Measurements from ENCODE around the gene ULK3.
"Not testable (repeated sequence)": the region's sequence is repeated elsewhere in the genome, so short reads cannot be mapped to it uniquely, and the experiment has no call there.

ULK3 gene, protein sequence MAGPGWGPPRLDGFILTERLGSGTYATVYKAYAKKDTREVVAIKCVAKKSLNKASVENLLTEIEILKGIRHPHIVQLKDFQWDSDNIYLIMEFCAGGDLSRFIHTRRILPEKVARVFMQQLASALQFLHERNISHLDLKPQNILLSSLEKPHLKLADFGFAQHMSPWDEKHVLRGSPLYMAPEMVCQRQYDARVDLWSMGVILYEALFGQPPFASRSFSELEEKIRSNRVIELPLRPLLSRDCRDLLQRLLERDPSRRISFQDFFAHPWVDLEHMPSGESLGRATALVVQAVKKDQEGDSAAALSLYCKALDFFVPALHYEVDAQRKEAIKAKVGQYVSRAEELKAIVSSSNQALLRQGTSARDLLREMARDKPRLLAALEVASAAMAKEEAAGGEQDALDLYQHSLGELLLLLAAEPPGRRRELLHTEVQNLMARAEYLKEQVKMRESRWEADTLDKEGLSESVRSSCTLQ

DNA sequence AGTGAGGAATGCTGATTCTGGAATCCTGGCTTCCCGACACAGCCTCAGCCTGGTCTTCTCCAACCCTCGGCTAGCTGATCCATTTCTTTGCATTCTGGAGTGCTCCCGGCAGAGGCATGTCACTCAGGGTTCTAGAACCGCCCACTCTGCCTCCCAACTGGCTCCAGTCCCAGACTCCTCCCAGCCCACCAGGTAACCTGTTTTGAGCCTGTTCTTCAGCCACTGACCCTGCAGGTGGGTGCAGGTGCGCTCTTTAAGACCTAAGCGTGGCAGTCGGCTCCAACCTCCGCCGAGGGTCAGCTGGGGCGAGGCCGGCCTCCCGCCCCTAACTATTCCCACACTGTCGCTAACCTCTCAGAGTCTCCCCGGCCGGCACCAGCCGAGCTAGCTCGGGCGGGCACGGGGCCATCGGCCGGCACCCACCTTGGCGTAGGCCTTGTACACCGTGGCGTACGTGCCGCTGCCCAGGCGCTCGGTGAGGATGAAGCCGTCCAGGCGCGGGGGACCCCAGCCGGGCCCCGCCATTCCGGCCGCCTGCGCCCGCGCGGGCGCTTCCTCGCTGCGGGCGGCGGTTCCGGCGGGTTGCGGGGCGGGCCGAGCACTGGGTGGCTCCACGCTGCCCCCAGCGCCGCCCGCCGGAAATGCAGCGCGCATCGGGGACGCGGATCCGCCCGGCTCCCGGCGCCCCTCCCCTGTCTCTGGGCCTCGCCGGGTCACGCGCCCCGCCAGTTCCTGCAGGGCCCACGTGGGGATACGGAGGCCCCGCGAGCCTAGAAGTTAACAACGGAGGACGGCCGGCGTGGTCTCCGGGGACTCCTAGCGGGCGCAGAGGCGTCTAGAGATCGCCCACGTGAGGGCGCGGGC is at the start of gene ULK3:
Gene ULK3, minus strand, starts transcription at position 576 of the 864 bp plus-strand sequence. Its CDS starts 51 bp downstream, at position 525.
- DNase-seq (ENCODE audit: low spot score), result peak; percentile 99

DNA sequence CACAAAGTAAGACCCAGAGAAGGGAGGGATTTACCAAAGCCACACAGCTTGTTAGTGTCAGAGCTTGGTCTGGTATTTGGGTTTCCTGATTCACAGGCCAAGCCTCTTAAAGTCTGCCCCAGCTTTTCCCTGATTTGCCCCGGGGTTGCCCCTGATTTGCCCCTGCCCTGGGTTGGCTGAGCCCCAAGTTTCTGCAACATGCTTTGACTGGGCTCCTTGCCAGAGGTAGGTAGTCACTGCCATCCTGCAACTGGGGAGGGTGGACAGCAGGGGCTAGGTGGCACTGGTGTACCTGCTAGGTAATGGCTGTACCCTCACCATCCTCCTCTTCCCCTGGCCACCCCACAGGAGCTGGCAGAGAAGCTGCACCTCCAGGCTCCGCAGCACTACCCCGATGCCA is 49.4 kb upstream of the ULK3 start:
- DNase-seq (ENCODE audit: low spot score), result no peak

DNA sequence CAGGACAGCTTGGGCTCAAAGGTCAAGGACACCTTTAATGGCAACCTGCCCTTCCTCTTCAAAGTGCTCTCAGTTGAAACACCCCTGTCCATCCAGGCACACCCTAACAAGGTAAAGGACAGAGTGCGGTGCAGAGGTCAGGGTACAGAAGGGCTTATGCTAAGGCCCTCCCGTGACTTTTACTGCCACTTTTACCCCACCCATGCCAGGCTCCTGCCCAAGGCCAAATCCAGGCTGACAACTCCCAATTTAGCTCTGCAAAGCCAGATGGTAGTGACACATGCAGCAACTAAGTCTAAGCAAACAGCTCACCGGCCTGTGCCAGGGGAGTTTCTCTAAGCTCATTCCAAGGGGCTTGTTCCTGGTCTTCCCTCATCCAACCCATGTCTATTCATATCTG is 48.5 kb upstream of the ULK3 start:
- DNase-seq (ENCODE audit: low spot score), result no peak

DNA sequence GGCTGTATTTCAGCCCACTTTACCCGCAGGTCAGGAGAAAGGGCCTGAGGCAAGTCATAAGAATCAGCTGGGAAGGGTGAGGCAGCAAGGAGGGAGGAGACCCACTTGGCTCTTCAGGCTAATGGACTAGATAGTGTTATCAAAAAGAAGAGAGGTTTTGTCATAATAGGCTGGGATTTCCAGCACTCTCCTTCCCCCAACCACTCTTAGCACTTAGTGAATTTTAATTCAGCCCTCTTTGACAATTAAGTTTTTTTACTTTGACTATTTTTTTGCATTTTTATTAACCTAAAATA is 47.7 kb upstream of the ULK3 start:
- DNase-seq (ENCODE audit: low spot score), result no peak

DNA sequence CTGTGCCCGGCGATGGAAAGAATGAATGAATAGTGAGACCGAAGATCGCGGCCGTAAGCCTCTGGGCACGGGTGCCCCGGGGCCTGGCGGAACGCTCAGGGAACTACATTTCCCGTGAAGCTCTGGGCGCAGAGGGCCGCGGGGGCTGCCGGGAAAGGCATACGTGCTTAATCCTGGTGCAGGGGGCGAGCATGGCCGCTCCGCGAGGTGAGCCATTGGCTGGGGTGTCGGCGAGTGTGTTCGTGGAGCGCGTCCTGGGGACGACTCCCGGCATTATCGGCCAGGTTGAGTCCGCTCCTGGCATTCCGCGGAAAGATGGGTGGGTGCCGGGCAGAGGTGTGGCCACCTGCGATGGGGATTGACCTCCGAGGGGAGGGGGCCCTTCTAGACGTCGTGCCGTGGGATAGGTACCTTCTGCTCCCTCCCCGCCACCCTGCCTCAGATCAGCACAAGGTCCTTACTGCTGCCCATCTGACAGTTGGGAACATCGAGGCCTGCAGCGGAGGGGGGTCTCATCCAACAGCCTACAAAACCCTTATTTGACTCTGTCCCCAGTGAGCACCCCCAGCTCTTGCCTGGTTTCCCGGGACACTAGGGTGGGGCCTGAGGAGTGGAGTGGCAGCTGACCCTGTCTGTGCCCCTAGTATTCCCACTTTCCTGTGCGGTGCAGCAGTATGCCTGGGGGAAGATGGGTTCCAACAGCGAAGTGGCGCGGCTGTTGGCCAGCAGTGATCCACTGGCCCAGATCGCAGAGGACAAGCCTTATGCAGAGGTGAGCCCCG is 47.1 kb upstream of the ULK3 start, which contains the start of gene MPI:
Gene MPI, plus strand, starts transcription at position 160 of the 782 bp plus-strand sequence. Its CDS starts 32 bp downstream, at position 192.
- peak; percentile 95 for DNase-seq (ENCODE audit: low spot score)

DNA sequence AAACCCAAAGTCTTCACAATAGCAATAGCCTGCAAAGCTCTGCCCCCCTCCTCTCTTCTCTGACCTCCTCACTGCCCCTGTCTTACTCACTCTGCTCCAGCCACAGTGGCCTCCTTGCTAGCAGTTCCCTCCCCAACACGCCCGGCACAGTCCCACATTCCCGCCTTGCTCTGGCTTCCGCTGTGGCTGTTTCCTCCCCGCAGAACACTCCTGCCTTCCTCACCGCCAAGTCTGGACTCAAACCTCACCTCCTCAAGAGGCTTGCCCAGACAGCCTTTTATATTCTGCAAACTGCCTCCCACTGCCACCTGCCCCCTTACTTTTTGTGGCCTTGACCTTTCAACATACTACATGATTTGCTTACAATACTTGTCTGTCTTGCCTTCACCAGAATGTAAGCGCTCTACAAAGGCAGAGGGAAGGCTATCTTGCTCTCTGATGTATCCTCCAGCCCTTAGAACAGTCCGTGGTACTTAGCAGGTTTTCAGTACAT is 46.5 kb upstream of the ULK3 start:
- peak; percentile 65 for DNase-seq (ENCODE audit: low spot score)

DNA sequence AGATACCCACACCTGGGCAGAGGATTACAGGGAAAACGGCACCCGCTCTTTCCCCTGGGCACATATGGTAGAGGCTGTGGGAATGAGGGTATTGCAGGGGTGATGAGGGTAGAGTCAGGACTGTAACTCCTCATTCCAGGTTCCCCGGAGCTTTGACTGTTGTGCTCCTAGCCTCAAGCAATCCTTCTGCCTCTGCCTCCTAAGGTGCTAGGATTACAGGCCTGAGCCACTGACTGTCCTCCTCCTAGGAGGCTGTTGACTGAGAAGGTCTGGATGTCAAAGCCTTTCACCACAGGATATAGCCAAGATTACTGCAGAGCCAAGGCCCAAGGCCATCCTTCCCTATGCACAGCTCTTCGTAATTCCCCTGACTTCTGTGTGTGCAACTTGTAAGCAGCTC is 45.8 kb upstream of the ULK3 start:
- no peak for DNase-seq (ENCODE audit: low spot score)

DNA sequence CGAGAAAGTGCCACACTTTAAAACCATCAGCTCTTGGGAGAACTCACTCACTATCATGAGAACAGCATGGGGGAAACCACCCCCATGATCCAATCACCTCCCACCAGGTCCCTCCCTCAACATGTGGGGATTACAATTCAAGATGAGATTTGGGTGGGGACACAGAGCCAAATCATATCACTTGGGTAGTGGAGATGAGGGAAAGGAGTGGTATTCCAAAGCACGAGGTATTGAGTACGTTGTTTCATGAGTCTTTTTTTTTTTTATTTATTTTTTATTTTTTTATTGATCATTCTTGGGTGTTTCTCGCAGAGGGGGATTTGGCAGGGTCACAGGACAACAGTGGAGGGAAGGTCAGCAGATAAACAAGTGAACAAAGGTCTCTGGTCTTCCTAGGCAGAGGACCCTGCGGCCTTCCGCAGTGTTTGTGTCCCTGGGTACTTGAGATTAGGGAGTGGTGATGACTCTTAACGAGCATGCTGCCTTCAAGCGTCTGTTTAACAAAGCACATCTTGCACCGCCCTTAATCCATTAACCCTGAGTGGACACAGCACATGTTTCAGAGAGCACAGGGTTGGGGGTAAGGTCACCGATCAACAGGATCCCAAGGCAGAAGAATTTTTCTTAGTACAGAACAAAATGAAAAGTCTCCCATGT is 44.7 kb upstream of the ULK3 start:
- not testable (repeated sequence) for DNase-seq (ENCODE audit: low spot score)

DNA sequence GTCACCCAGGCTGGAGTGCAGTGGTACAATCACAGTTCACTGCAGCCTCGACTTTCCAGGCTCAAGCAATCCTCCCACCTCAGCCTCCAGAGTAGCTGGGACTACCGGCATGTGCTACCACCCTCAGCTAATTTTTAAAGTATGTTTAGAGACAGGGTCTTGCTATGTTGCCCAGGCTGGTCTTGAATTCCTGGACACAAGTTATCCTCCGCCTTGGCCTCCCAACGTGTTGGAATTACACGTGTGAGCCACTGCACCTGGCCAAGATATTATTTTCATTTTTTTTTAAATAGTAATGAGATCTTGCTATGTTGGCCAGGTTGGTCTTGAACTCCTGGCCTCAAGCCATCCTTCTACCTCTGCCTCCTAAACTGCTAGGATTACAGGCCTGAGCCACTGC is 42.5 kb upstream of the ULK3 start:
- no peak for DNase-seq (ENCODE audit: low spot score)

DNA sequence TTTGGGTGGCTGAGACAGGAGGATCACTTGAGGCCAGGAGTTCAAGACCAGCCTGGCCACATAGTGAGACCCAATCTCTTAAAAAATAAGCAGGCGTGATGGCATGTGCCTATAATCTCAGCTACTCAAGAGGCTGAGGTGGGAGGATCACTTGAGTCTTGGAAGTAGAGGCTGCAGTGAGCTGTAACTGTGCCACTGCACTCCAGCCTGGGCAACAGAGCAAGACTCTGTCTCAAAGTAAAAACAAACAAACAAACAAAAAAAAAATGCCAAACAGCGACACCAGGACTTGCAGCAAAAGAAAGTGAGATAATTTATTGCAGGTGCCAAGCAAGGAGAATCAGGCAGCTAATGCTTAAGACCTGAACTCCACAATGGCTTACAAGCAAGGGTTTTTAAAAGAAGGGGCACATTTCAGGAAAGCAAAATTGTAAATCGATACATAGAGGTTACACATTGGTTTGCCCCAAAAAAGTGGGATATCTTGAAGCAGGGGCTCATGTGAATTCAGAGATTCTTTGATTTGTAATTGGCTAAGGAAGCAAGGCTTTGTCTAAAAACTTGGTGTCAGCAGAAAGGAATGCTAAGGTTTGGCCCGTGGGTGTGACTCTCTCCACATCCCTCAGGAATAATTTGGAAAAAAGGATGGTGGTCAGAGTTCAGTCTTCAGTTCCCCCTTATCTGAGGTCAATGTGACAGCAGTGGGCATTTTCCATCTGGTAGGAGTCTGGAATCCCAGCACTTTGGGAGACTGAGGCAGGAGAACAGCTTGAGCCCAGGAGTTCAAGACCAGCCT is 41.7 kb upstream of the ULK3 start:
- peak; percentile 49 for DNase-seq (ENCODE audit: low spot score)

DNA sequence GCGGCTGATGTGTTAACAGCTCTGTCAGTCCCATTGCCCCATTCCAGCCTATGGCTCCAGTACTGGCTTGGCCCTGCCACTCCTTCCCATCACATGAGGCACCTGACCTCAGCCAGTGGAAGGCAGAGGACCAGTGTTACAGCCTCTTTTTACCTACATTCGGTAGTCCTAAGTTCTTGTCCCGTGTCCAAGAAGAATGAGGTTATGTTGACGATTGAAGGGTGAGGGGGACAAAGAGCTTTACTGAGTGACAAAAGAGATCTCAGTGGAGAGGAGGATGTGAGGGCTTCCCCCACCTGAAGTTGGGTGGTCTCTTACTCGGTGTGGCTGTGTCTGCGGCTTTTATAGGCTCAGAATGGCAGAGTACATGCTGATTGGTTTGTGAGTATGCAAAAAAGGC is 39.6 kb upstream of the ULK3 start:
- no peak for DNase-seq (ENCODE audit: low spot score)

DNA sequence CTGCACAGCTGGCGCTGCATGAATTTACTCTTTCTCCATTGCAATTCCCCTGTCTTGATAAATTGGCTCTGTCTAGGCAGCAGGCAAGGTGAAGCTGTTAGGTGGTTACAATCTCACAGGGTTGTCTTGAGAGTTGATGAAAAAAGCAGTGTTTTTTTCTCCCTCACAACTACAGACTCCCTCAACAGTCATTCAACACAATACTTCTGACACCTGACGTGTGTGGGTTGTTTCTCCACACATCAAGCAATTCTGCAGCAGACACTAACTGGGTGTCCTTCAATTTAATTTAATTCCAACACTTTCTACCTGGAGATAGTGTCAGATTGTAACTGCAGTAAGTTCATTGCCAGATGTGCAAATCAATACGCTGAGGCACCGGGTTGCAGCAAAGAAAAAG is 35.3 kb upstream of the ULK3 start:
- DNase-seq (ENCODE audit: low spot score), result no peak

DNA sequence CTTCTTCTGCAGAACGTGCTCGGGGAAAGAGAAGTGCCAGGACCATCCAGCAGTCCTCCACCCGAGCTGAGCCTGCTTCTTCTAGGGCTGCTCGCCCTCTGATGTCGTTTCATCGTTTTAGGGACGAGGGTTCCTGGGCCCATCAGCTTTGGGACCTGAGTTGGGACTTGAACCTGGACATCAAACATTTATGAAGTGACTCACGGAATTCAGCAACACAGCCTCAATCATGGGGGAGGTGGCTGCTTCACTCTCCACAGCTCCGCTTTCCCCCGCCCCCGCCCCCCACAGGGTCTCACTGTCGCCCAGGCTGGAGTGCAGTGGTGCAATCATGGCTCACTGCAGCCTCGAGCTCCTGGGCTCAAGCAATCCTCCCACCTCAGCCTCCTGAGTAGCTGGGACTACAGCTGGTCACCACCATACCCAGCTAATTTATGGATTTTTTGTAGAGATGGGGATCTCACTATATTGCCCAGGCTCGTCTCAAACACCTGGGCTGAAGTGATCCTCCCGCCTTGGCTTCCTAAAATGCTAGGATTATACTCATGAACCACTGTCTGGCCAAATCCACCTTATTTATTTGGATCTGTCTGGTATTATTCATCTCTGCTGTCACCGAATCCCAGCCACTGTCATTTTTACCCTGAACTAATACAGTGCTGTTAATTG is 30.9 kb upstream of the ULK3 start:
- DNase-seq (ENCODE audit: low spot score), result peak; percentile 42

DNA sequence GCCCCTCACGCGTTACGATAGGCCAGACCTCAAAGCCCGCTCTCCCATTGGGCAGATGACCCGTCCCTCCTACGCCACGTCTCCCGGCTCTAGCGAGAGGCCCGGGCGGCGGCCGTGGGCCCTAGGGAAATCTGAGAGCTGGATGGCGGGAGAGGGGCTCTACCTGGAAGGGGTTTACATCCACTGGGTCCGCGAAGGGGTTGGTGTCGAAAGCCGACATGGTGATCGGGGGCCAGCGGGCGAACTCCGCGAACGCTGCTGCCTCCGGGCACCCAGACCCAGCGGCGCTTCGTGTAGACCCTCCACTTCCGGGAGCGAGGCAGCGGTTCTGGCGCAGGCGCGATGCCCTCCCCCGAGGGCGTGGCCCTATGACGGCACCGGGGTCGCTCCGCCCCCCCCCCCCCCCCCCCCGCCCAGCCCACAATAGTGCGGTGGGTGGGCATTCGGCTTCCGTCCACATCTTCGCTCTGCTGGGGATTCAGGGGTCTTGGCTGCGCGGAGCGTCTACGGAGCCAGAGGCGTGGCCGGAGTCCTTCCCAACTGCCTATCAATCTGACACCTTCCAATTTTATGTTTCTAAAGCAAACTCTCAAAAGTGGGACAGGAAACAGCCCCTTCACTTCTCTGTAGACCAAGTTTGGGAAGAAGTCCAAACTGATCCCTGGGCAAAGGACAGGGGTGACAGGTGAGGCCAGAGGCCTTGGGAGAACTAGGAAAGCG is 30.2 kb upstream of the ULK3 start, which contains the start of gene SCAMP2:
Gene SCAMP2, minus strand, starts transcription at position 330 of the 720 bp plus-strand sequence. Its CDS starts 110 bp downstream, at position 220.
- peak; percentile 98 for DNase-seq (ENCODE audit: low spot score)

DNA sequence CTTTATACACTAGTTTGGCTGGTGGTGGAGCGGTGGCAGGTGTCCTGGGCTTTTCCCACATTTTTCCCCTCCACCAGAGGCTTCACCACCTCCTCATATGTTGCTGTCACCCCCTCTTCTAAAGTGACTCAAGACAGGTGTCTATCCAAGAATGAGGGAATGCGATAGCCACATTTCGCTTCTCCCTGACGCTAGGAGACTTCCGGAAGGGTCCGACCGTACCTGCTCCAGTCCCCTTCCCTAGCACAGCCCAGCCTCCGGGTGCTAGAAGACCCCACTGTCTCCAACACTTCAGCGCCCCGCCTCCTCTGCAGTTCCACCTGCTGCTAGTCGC is 29.7 kb upstream of the ULK3 start:
- DNase-seq (ENCODE audit: low spot score), result no peak

DNA sequence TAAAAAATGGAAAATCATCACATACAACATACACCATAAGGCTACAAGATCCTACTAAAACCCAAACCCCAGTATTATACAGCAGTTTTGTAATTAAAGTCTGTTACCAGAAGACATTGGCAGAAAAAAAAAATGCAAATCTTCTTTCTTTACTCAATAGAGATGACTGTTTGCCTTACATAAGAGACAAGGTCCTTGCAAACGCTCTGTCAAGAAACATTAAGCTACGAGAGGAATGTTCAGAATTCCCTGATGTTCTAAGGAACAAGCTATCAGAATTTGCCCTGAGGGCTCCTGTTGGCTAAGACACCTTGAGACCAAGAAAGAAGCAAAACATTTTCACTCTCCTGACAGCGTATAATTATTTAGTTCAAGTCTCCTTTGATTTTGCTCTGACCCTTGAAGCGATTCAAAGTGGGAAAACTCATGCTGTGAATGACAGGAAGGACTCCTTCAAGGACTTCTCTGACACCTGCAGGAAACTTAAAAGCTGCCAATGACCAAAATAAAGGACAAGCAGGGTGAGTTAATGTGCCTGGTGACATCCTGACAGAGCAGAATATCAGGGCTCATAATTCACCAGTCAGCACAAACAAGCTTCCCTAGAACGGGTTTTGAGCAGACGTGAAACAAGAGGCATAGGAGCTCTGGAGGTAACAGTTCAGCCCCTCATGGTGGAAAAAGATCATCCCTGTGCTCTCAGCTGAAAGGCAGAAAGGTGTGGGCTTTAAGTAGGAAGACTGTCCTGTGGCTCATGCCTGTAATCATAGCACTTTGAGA is 27.7 kb upstream of the ULK3 start:
- DNase-seq (ENCODE audit: low spot score), result no peak

DNA sequence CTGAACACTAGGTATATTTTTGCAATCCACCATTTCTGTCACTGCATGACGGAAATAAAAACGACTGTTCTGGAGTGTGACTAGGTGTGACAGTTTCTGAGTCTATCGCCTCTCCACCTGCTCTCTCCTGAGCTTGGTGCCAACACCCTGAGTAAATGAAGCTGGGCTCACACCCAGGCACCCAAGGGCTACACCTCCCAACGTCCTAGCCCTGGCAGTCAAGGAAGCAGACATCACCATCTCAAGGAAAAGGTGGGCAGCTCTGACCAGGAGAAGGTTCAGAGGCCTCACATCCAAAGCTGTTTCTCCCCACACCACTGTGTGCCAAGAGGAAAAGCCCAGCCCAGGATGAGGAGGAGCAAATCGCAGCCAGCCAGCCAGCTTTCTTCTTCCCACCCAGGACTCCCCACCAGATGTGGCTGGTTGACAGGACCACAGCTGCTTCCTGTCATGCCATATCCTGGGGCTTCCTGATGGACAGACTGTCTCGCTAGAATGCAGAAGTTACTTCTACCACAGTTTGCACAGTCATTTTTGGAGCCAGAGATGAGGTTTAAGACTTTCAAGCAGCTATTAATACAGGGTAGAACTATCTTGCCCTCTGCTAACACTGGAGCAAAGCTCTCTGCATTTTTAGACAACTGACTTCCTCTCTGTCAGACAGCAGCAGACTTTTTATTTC is 26.9 kb upstream of the ULK3 start:
- DNase-seq (ENCODE audit: low spot score), result peak; percentile 57

DNA sequence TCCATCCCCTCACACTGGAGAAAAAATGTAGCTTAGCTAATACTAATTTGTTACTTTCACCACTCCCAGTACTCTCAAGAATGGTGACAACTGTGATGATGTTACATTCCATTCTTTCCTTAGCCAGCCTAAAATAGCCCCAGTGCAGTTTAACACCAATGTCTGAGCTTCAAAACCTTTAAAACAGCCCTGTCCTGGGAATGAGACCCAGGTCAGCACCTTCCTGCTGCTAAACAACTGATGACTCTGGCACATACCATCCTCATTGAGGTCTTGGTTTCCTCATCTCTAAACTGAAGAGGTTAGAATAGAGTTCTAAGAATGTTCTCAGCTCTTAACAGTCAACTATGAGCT is 26.4 kb upstream of the ULK3 start:
- no peak for DNase-seq (ENCODE audit: low spot score)

Measured in GM03348 (cell line).